Natural killer cell (primary cell): ENCODE measurements around the gene SEC16B. TPM values are rescaled to one million over a fixed set of nuclear protein-coding genes. Genes with fewer than 3 reads are reported as not detected.

Experiments
- ATAC-seq, 3 donors: fragments of 150-1000 bp in 2 of 3; fragments of 200-7000 bp in 1 of 3; cut with Tn5 transposase; 1 replicate in 1 of 3; 2 replicates in 2 of 3; pipeline ENCODE4 v1.10.0; 2021; ENCODE audit warnings: mild to moderate bottlenecking in 2 of 3, moderate library complexity in 2 of 3
- DNase-seq, 2 donors: peaks; one replicate each; pipeline versions ENCODE4 v3.0.0 to v3.0.0-alpha.2; 2013 to 2021; ENCODE audit warnings: mixed read lengths in 1 of 2
- H3K27ac ChIP-seq: one replicate; pipeline ENCODE4 v1.5.1; 2013; ENCODE audit warnings: mild to moderate bottlenecking, low read length
- H3K27me3 ChIP-seq: one replicate; pipeline ENCODE4 v1.6.1; 2013; ENCODE audit warnings: low read length; ENCODE audit not compliant: control insufficient read depth, insufficient read depth
- H3K36me3 ChIP-seq: one replicate; pipeline ENCODE4 v1.6.1; 2013; ENCODE audit warnings: low read length; ENCODE audit not compliant: control insufficient read depth, insufficient read depth
- H3K4me1 ChIP-seq: one replicate; pipeline ENCODE4 v1.6.1; 2013; ENCODE audit warnings: low read length; ENCODE audit not compliant: control insufficient read depth, insufficient read depth
- H3K4me3 ChIP-seq: one replicate; pipeline ENCODE4 v1.5.1; 2013; ENCODE audit warnings: low read length
- H3K9me3 ChIP-seq: one replicate; pipeline ENCODE4 v1.6.1; 2013; ENCODE audit warnings: low read length; ENCODE audit not compliant: control insufficient read depth, insufficient read depth
- H3K27ac Mint-ChIP-seq, 2 donors: one replicate each; pipeline ENCODE4 v1.8.0; 2022; ENCODE audit warnings: mild to moderate bottlenecking in 2 of 2, mixed read lengths in 2 of 2, moderate library complexity in 1 of 2
- H3K27me3 Mint-ChIP-seq, 2 donors: one replicate each; pipeline ENCODE4 v1.8.0; 2022; ENCODE audit warnings: low read depth in 2 of 2, mixed read lengths in 2 of 2
- H3K36me3 Mint-ChIP-seq: one replicate; pipeline ENCODE4 v1.8.0; 2022; ENCODE audit warnings: mixed read lengths
- H3K4me1 Mint-ChIP-seq, 2 donors: one replicate each; pipeline ENCODE4 v1.8.0; 2022; ENCODE audit warnings: mixed read lengths in 2 of 2
- H3K4me3 Mint-ChIP-seq: one replicate; pipeline ENCODE4 v1.8.0; 2022; ENCODE audit warnings: mild to moderate bottlenecking, moderate library complexity, mixed read lengths
- H3K9me3 Mint-ChIP-seq, 2 donors: one replicate each; pipeline ENCODE4 v1.8.0; 2022; ENCODE audit warnings: mixed read lengths in 2 of 2
- CTCF ChIP-seq: fragments of 200-600 bp; IDR thresholded peaks from one replicate; pipeline ENCODE4 v1.8.0; 2022; ENCODE audit warnings: antibody characterized with exemption
- WGBS: methylation state at CpG from one replicate; pipeline ENCODE4 v1.1.7; 2013; ENCODE audit warnings: missing lambda C conversion rate; ENCODE audit not compliant: insufficient coverage; 5-methylcytosine and 5-hydroxymethylcytosine counted together
- intact Hi-C: fragments of 100-400 bp; cut with micrococcal nuclease; formaldehyde crosslinking; loops from one replicate; pipeline ENCODE4 v1.14.2; 2022
- total RNA-seq, 4 donors: library from RNA; stranded (reverse); fragments of 120-200 nt in 1 of 4; gene quantifications; one replicate each; pipeline versions ENCODE4 v1.2.3 to v1.2.4, GENCODE V29; 2013 to 2022

The SEC16B gene
- total RNA-seq, 3 donors from 2014 or later (not counting 1 experiment from before 2014, with no cell fraction given): 0.31 TPM; not detected in 2

DNA sequence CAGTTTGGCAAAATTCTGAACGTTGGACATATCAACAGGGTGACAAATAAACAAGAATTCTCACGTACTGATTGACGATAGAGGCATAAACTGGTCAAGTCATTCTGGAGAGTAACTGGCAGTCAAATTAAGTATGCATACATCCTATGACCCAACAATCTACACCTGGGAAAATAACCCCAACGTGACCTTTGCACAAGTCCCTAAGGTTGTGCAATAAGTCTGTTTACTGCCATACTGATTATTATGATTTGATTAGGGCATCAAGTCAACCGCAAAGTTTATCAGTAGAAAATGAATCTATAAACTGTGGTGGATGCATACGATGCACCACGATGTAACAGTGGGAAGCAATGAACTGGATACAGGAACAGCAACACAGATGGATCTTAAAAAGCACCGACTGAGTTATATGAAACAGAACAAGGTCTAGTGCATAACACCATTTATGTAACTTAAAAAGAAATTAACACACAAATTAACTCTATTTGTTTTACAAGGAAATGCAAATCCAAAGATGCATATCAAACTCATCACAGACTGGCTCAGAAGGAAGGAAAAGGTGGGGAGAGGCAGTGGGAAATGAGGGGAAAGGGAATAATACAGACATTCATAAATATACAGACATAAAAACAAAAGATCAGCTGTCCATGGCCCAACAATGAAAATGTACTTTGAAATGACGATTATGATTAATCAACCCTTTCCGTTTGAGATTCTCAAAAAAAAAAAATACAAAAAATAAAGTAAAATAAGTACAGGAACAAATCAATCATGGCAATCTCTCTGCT lies 41.0 kb upstream of the SEC16B start:
- Histone ChIP-seq H3K9me3 (no peaks in the 10 kb centered on the region), H3K4me1 (no peaks in the 10 kb centered on the region), H3K4me3 (no peak overlapping the region), H3K27me3 (no peaks in the 10 kb centered on the region), H3K27ac (no peak overlapping the region), H3K36me3 (no peaks in the 10 kb centered on the region)
- no peaks in the 10 kb centered on the region for H3K27me3 Mint-ChIP-seq
- H3K36me3 Mint-ChIP-seq: no peaks in the 10 kb centered on the region
- peaks cover 2 to 17% of the 10 kb centered on the region in 2 donors for H3K9me3 Mint-ChIP-seq
- ATAC-seq (no peak), DNase-seq (no peak)
- no peak overlapping the region for H3K4me3 Mint-ChIP-seq
- intact Hi-C loops: no loop called here
- H3K27ac Mint-ChIP-seq: no peak overlapping the region
- no peak for TF ChIP-seq CTCF
- WGBS: 91% methylated on average over 10 of the region's 10 CpGs
- no peaks in the 10 kb centered on the region for H3K4me1 Mint-ChIP-seq

GRCh38 chr1:178006043-178006442 lies 36.2 kb upstream of the SEC16B start:
- intact Hi-C loops: no loop called here
- Mint-ChIP-seq H3K4me3 (no peak overlapping the region), H3K4me1 (no peaks in the 10 kb centered on the region), H3K9me3 (peaks cover 2 to 9% of the 10 kb centered on the region in 2 donors), H3K27ac (no peak overlapping the region), H3K36me3 (no peaks in the 10 kb centered on the region), H3K27me3 (no peaks in the 10 kb centered on the region)
- H3K9me3 ChIP-seq: no peaks in the 10 kb centered on the region
- H3K4me1 ChIP-seq: no peaks in the 10 kb centered on the region
- WGBS: 98% methylated on average over 4 of the region's 4 CpGs
- DNase-seq (no peak), ATAC-seq (no peak)
- H3K4me3 ChIP-seq: no peak overlapping the region
- no peaks in the 10 kb centered on the region for H3K36me3 ChIP-seq
- no peak overlapping the region for H3K27ac ChIP-seq
- no peak for TF ChIP-seq CTCF
- H3K27me3 ChIP-seq: no peaks in the 10 kb centered on the region

GRCh38 chr1:178005450-178005849 lies 35.6 kb upstream of the SEC16B start:
- H3K4me1 ChIP-seq: no peaks in the 10 kb centered on the region
- TF ChIP-seq CTCF: no peak
- 82% methylated on average over 5 of the region's 5 CpGs for whole genome bisulfite sequencing
- intact Hi-C loops: no loop called here
- ATAC-seq: no peak
- no peak overlapping the region for H3K4me3 Mint-ChIP-seq
- H3K36me3 ChIP-seq: no peaks in the 10 kb centered on the region
- no peak for DNase-seq
- H3K27ac ChIP-seq: no peak overlapping the region
- no peaks in the 10 kb centered on the region for H3K27me3 ChIP-seq
- H3K9me3 Mint-ChIP-seq: peaks cover 2 to 9% of the 10 kb centered on the region in 2 donors
- no peaks in the 10 kb centered on the region for H3K36me3 Mint-ChIP-seq
- no peak overlapping the region for H3K4me3 ChIP-seq
- H3K9me3 ChIP-seq: no peaks in the 10 kb centered on the region
- H3K27ac Mint-ChIP-seq: no peak overlapping the region
- no peaks in the 10 kb centered on the region for H3K4me1 Mint-ChIP-seq
- H3K27me3 Mint-ChIP-seq: no peaks in the 10 kb centered on the region
